BJ (cell line): Measurements from ENCODE around the gene CSF1. TPM values are rescaled to one million over a fixed set of nuclear protein-coding genes. Genes with fewer than 3 reads are reported as not detected.

Source experiments
- CTCF ChIA-PET: fragments of 350-600 bp; formaldehyde crosslinking; extraction: SDS; loops from one replicate; lab custom pipeline; 2021; ENCODE audit warnings: antibody characterized with exemption, inconsistent platforms; lab: Yijun Ruan, JAX
- POLR2A ChIA-PET: fragments of 300-600 bp; sonication (Branson Sonifier 250); formaldehyde crosslinking; extraction: SDS; loops from one replicate; lab custom pipeline; 2021; ENCODE audit warnings: antibody characterized with exemption; lab: Charles Lee
- DNase-seq: peaks from one replicate; pipeline ENCODE4 v3.0.0-alpha.2; 2011; ENCODE audit warnings: low read depth
- H3K27me3 ChIP-seq: 2 replicates; pipeline ENCODE4 v1.6.0; 2011; ENCODE audit warnings: low read length; ENCODE audit not compliant: control insufficient read depth, insufficient read depth
- H3K36me3 ChIP-seq: 2 replicates; pipeline ENCODE4 v1.5.1; 2011; ENCODE audit warnings: low read length; ENCODE audit not compliant: control insufficient read depth, insufficient read depth
- H3K4me3 ChIP-seq: 2 replicates; pipeline ENCODE4 v1.5.1; 2011; ENCODE audit warnings: low read depth, mild to moderate bottlenecking, control low read depth, low read length
- CTCF ChIP-seq: IDR thresholded peaks from 2 replicates; pipeline ENCODE4 v1.5.1; 2011; ENCODE audit warnings: low read depth, mild to moderate bottlenecking, control low read depth, inconsistent platforms, low read length, moderate library complexity; ENCODE audit not compliant: insufficient read depth
- polyA plus RNA-seq: library from polyadenylated mRNA; depleted of rRNA; stranded (reverse); fragments of >200 nt; gene quantifications from 2 replicates; pipeline ENCODE4 v1.2.3, GENCODE V29; 2011

Gene CSF1
- polyA plus RNA-seq, 1 experiment, result 48.4 TPM

GRCh38 chr1:109897259-109897955 is 13.2 kb upstream of the CSF1 start:
- TF ChIP-seq CTCF, result no peak
- POLR2A ChIA-PET, result no interaction called here
- no peak for DNase-seq
- H3K27me3 ChIP-seq, result no peaks in the 10 kb centered on the region
- H3K36me3 ChIP-seq, result no peaks in the 10 kb centered on the region
- H3K4me3 ChIP-seq, result no peak overlapping the region
- CTCF ChIA-PET, result interaction anchor here (0.9 to 2.7 kb wide), 3 partner anchors 20 to 121 kb away, joined by 3 to 6 read pairs (median 4); partner anchors contain the start of gene AHCYL1

GRCh38 chr1:109898842-109899241 is 11.8 kb upstream of the CSF1 start:
- no peak for DNase-seq
- Histone ChIP-seq H3K36me3 (no peaks in the 10 kb centered on the region), H3K4me3 (no peak overlapping the region), H3K27me3 (no peaks in the 10 kb centered on the region)
- POLR2A ChIA-PET, result no interaction called here
- TF ChIP-seq CTCF, result no peak
- CTCF ChIA-PET, result interaction anchor here (1.3 to 2.7 kb wide), 2 partner anchors 117 to 122 kb away, joined by 3 to 6 read pairs; no protein-coding TSS in a partner anchor

GRCh38 chr1:109901141-109901523 is 9.5 kb upstream of the CSF1 start:
- H3K27me3 ChIP-seq, result no peaks in the 10 kb centered on the region
- CTCF ChIA-PET, result interaction anchor here (1.8 to 2.7 kb wide), 2 partner anchors 10 to 84 kb away, joined by 4 to 8 read pairs; partner anchors contain the start of genes AHCYL1 and CSF1
- no peak for TF ChIP-seq CTCF
- no peak overlapping the region for H3K4me3 ChIP-seq
- no peaks in the 10 kb centered on the region for H3K36me3 ChIP-seq
- DNase-seq, result no peak
- POLR2A ChIA-PET, result no interaction called here

- Histone ChIP-seq H3K27me3 (no peaks in the 10 kb centered on the region), H3K36me3 (no peaks in the 10 kb centered on the region), H3K4me3 (no peak overlapping the region)
- no peak for DNase-seq
- ChIA-PET POLR2A (no interaction called here), CTCF (interaction anchor here (1.2 to 2.7 kb wide), 5 partner anchors 9 to 83 kb away, joined by 4 to 8 read pairs (median 5); partner anchors contain the start of genes AHCYL1 and CSF1)
- TF ChIP-seq CTCF, result no peak
Measured at GRCh38 chr1:109901524-109902145, 9.0 kb upstream of the CSF1 start.
